SK-N-SH (cell line): Measurements from ENCODE around the gene SH3PXD2A. TPM values are rescaled to one million over a fixed set of nuclear protein-coding genes. Genes with fewer than 3 reads are reported as not detected.

Experiments
- CTCF ChIA-PET: fragments of 300-600, 350-600 bp; formaldehyde crosslinking; extraction: SDS; loops from one replicate; lab custom pipeline; 2021; lab: Yijun Ruan, JAX
- POLR2A ChIA-PET: fragments of 350-600 bp; sonication (Branson Sonifier 250); formaldehyde crosslinking; extraction: SDS; loops from one replicate; lab custom pipeline; 2020; ENCODE audit warnings: antibody characterized with exemption, inconsistent platforms; lab: Yijun Ruan, JAX
- DNase-seq: peaks from one replicate; pipeline ENCODE4 v3.0.0; 2012
- H2AFZ ChIP-seq: fragments of 200-600 bp; sonication (generic); 2 replicates; pipeline ENCODE4 v1.8.1; 2016; ENCODE audit warnings: antibody characterized with exemption, mild to moderate bottlenecking, low read depth
- H3F3A ChIP-seq: fragments of 200-600 bp; sonication (generic); replicated peaks from 2 replicates; pipeline ENCODE3; 2016; ENCODE audit warnings: antibody characterized with exemption, mild to moderate bottlenecking; ENCODE audit not compliant: insufficient read depth
- H3K27ac ChIP-seq, 2 experiments: fragments of 200-500 bp in 1 of 2; fragments of 200-600 bp in 1 of 2; sonication (Bioruptor generic) in 1 of 2; sonication (generic), shearing (Covaris generic) in 1 of 2; 2 replicates each; pipeline versions ENCODE4 v1.5.1 to v1.6.1; 2014 to 2016; ENCODE audit warnings: low read depth in 2 of 2, inconsistent platforms in 1 of 2, low read length in 1 of 2, mild to moderate bottlenecking in 1 of 2, mixed read lengths in 1 of 2
- H3K27me3 ChIP-seq: fragments of 200-600 bp; sonication (generic), shearing (Covaris generic); 2 replicates; pipeline ENCODE4 v1.6.1; 2016; ENCODE audit warnings: mixed run types; ENCODE audit not compliant: insufficient read depth
- H3K36me3 ChIP-seq, 2 experiments: fragments of 200-500 bp in 1 of 2; fragments of 200-600 bp in 1 of 2; sonication (Bioruptor generic) in 1 of 2; sonication (generic) in 1 of 2; replicated peaks in 1 of 2; 2 replicates each; pipeline versions ENCODE3 to v1.5.1; 2014 to 2016; ENCODE audit warnings: low read length in 1 of 2, mild to moderate bottlenecking in 1 of 2; ENCODE audit not compliant: insufficient read depth in 2 of 2, control insufficient read depth in 1 of 2
- H3K4me1 ChIP-seq, 2 experiments: fragments of 200-500 bp in 1 of 2; fragments of 200-600 bp in 1 of 2; sonication (Bioruptor generic) in 1 of 2; sonication (generic), shearing (Covaris generic) in 1 of 2; 2 replicates each; pipeline versions ENCODE4 v1.5.1 to v1.6.1; 2014 to 2016; ENCODE audit warnings: low read depth in 1 of 2, low read length in 1 of 2, mixed run types in 1 of 2; ENCODE audit not compliant: insufficient read depth in 2 of 2, control insufficient read depth in 1 of 2
- H3K4me2 ChIP-seq: fragments of 200-600 bp; sonication (generic), shearing (Covaris generic); 2 replicates; pipeline ENCODE4 v1.6.1; 2017; ENCODE audit warnings: mixed run types
- H3K4me3 ChIP-seq, 2 experiments: fragments of 200-500 bp in 1 of 2; fragments of 200-600 bp in 1 of 2; sonication (Bioruptor generic) in 1 of 2; sonication (generic), shearing (Covaris generic) in 1 of 2; 2 replicates each; pipeline versions ENCODE4 v1.5.1 to v1.8.1; 2014 to 2016; ENCODE audit warnings: low read depth in 2 of 2, inconsistent platforms in 1 of 2, low read length in 1 of 2, mild to moderate bottlenecking in 1 of 2, mixed read lengths in 1 of 2, moderate library complexity in 1 of 2
- H3K79me2 ChIP-seq: fragments of 200-600 bp; sonication (generic); 2 replicates; pipeline ENCODE4 v1.8.1; 2017; ENCODE audit warnings: mild to moderate bottlenecking; ENCODE audit not compliant: insufficient read depth
- H3K9ac ChIP-seq: fragments of 200-600 bp; sonication (generic); 2 replicates; pipeline ENCODE4 v1.6.1; 2017; ENCODE audit warnings: mixed run types
- H3K9me2 ChIP-seq: fragments of 200-600 bp; sonication (generic); 2 replicates; pipeline ENCODE4 v1.6.1; 2017; ENCODE audit warnings: mixed run types
- H3K9me3 ChIP-seq: fragments of 200-600 bp; sonication (generic); 2 replicates; pipeline ENCODE4 v1.6.1; 2017; ENCODE audit warnings: mixed run types, mild to moderate bottlenecking, moderate library complexity
- H4K20me1 ChIP-seq: fragments of 200-600 bp; sonication (generic); 2 replicates; pipeline ENCODE4 v1.6.1; 2017; ENCODE audit warnings: mild to moderate bottlenecking, mixed run types; ENCODE audit not compliant: insufficient read depth
- GABPA ChIP-seq: IDR thresholded peaks from 2 replicates; pipeline ENCODE4 v1.4.0; 2012; ENCODE audit warnings: low read depth, mild to moderate bottlenecking
- WGBS: methylation state at CpG from one replicate; pipeline ENCODE4 v1.1.6; 2017; ENCODE audit warnings: low lambda C conversion rate; 5-methylcytosine and 5-hydroxymethylcytosine counted together
- polyA plus RNA-seq, 3 experiments: library from polyadenylated mRNA; depleted of rRNA; stranded (reverse); fragments of >200 nt; gene quantifications; 2 replicates each; pipeline ENCODE4 v1.2.3, GENCODE V29; 2012
- TF ChIP-seq, protein P1 (sequence below): fragments of 200-600 bp; sonication (generic); IDR thresholded peaks from 2 replicates; pipeline ENCODE4 v1.6.1; 2017; ENCODE audit warnings: antibody characterized with exemption, mild to moderate bottlenecking, moderate library complexity

Gene SH3PXD2A
- polyA plus RNA-seq, 1 of the 3 experiments (the other 2 are of a cell fraction), result 2.5 TPM

DNA sequence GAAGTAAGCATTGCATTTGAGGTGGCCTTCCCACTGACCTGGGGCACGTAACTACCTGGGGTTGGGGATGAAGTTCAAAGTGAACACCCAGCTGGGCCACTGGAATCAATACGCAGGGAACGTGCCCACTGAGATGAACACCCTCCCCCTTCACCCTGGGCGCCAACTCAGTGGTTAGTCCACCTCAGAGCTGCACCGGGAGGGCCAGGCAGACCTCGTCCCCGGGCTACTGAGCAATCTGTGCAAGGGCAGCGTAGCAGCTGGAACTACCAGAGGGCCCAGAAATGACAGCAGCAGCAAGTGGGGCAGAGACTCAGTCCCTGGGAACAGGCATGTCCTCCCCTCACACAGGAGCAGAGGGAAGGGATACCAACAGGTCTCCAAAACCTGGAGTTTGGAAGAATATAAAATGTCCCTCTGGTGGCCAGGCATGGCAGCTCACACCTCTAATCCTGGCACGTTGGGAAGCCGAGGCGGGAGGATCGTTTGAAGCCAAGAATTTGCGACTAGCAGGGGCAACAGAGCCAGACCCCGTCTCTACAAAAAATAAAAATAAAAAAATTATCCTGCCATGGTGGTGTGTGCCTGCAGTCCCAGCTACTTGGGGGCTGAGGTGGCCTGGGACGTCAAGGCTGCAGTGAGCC, 143.9 kb downstream of the SH3PXD2A start:
- Histone ChIP-seq H3K27me3 (no peaks in the 10 kb centered on the region), H4K20me1 (no peaks in the 10 kb centered on the region), H3F3A (no peaks in the 10 kb centered on the region), H3K27ac (no peak overlapping the region), H2AFZ (no peak overlapping the region), H3K9me2 (no peaks in the 10 kb centered on the region), H3K9me3 (no peaks in the 10 kb centered on the region), H3K9ac (no peak overlapping the region), H3K4me1 (peaks cover 19 to 53% of the 10 kb centered on the region in 2 experiments; a peak in 2 of 4 replicates), H3K4me3 (no peak overlapping the region; a peak in 1 of 4 replicates), H3K36me3 (no peaks in the 10 kb centered on the region), H3K79me2 (no peaks in the 10 kb centered on the region), H3K4me2 (no peak overlapping the region)
- TF ChIP-seq, protein P1, sequence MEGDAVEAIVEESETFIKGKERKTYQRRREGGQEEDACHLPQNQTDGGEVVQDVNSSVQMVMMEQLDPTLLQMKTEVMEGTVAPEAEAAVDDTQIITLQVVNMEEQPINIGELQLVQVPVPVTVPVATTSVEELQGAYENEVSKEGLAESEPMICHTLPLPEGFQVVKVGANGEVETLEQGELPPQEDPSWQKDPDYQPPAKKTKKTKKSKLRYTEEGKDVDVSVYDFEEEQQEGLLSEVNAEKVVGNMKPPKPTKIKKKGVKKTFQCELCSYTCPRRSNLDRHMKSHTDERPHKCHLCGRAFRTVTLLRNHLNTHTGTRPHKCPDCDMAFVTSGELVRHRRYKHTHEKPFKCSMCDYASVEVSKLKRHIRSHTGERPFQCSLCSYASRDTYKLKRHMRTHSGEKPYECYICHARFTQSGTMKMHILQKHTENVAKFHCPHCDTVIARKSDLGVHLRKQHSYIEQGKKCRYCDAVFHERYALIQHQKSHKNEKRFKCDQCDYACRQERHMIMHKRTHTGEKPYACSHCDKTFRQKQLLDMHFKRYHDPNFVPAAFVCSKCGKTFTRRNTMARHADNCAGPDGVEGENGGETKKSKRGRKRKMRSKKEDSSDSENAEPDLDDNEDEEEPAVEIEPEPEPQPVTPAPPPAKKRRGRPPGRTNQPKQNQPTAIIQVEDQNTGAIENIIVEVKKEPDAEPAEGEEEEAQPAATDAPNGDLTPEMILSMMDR, result peak; percentile 30; the same call in 1 of the 2 replicates
- no peak for TF ChIP-seq GABPA
- ChIA-PET POLR2A (interaction anchor here (1.1 to 1.3 kb wide), 2 partner anchors 11 to 19 kb away, joined by 3 read pairs; no protein-coding TSS in a partner anchor), CTCF (interaction anchor here (0.8 to 9.6 kb wide), 28 partner anchors 9 to 190 kb away, joined by 3 to 169 read pairs (median 6); partner anchors contain the start of gene SH3PXD2A)
- no peak for DNase-seq
- 92% methylated on average over 15 of the region's 15 CpGs for WGBS

DNA sequence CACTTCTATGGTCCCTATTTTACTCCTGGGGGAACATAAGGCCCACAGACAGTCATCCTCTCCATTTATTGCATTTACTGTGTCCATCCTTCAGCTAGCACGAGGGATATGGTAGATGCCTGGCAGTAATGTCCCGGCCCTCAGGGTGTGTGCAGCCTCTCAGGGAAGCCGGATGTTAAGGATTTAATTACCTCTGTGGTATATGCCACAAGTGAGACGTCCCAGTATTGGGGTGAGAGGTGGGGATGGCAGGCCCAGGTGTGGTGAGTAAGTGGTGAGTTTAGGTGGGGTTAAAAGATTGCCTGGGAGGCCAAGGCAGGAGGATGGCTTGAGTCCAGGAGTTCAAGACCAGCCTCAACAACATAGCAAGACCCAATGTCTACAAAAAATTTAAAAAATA, 144.9 kb downstream of the SH3PXD2A start:
- Histone ChIP-seq H3K9ac (no peak overlapping the region), H3K4me2 (no peak overlapping the region), H4K20me1 (no peaks in the 10 kb centered on the region), H3K36me3 (no peaks in the 10 kb centered on the region), H3K9me3 (no peaks in the 10 kb centered on the region), H3K4me1 (peaks cover 9 to 43% of the 10 kb centered on the region in 2 experiments; a peak in 2 of 4 replicates), H3K27me3 (no peaks in the 10 kb centered on the region), H3K4me3 (no peak overlapping the region), H3F3A (no peaks in the 10 kb centered on the region), H2AFZ (no peak overlapping the region), H3K27ac (no peak overlapping the region), H3K9me2 (no peaks in the 10 kb centered on the region), H3K79me2 (no peaks in the 10 kb centered on the region)
- TF ChIP-seq, protein P1, result no peak
- WGBS, result 87% methylated on average over 4 of the region's 4 CpGs
- CTCF ChIA-PET, result interaction anchor here (0.9 to 9.6 kb wide), 9 partner anchors 16 to 177 kb away, joined by 3 to 169 read pairs (median 30); partner anchors contain the start of gene SH3PXD2A
- no peak for DNase-seq
- POLR2A ChIA-PET, result interaction anchor here (1.3 kb wide), 1 partner anchor 20 kb away, joined by 3 read pairs; no protein-coding TSS in a partner anchor
